Left forelimb (tissue), 1 donor: Measurements from ENCODE around the gene LRRC3.

Source experiments
- DNase-seq: peaks from one replicate; pipeline ENCODE4 v3.0.0-alpha.2; 2018; ENCODE audit warnings: low spot score

The LRRC3 gene

GRCh38 chr21:44458971-44459711 is 3.8 kb downstream of the LRRC3 start:
- no peak for DNase-seq

- DNase-seq, result no peak
These were observed 4.6 kb downstream of the LRRC3 start for GRCh38 chr21:44459712-44460440.

GRCh38 chr21:44460441-44460755 is 5.1 kb downstream of the LRRC3 start:
- no peak for DNase-seq

- no peak for DNase-seq
These were observed 5.7 kb downstream of the LRRC3 start for GRCh38 chr21:44461005-44461404.

GRCh38 chr21:44461464-44462001 is 6.2 kb downstream of the LRRC3 start:
- no peak for DNase-seq

GRCh38 chr21:44462086-44462833 is 7.0 kb downstream of the LRRC3 start:
- DNase-seq, result no peak

- DNase-seq, result no peak
These were observed 7.5 kb downstream of the LRRC3 start for GRCh38 chr21:44462834-44463200.

GRCh38 chr21:44463724-44464123 is 8.4 kb downstream of the LRRC3 start:
- DNase-seq, result no peak

GRCh38 chr21:44464351-44464750 is 9.0 kb downstream of the LRRC3 start:
- DNase-seq, result no peak

GRCh38 chr21:44466351-44466954 is 11.1 kb downstream of the LRRC3 start:
- no peak for DNase-seq

GRCh38 chr21:44466996-44467858 is 11.9 kb downstream of the LRRC3 start:
- DNase-seq, result no peak

GRCh38 chr21:44467859-44468195 is 12.5 kb downstream of the LRRC3 start:
- DNase-seq, result no peak

- DNase-seq, result no peak
These were observed 16.0 kb downstream of the LRRC3 start for GRCh38 chr21:44471341-44471740.

GRCh38 chr21:44471996-44472395 is 16.7 kb downstream of the LRRC3 start:
- no peak for DNase-seq

GRCh38 chr21:44473915-44474555 is 18.7 kb downstream of the LRRC3 start:
- no peak for DNase-seq

GRCh38 chr21:44475266-44475845 is 20.0 kb downstream of the LRRC3 start:
- DNase-seq, result no peak

GRCh38 chr21:44477131-44477530 is 21.8 kb downstream of the LRRC3 start:
- DNase-seq, result no peak

- DNase-seq, result no peak
These were observed 22.4 kb downstream of the LRRC3 start for GRCh38 chr21:44477712-44478111.

GRCh38 chr21:44478124-44478800 is 23.0 kb downstream of the LRRC3 start:
- no peak for DNase-seq

GRCh38 chr21:44478801-44479167 is 23.5 kb downstream of the LRRC3 start:
- DNase-seq, result no peak
